ENCODE data around the gene RAB33B. TPM values are rescaled to one million over a fixed set of nuclear protein-coding genes. Genes with fewer than 3 reads are reported as not detected.

Gene RAB33B
- total RNA-seq, 1 donor from 2014 or later, result 7.2 TPM

GRCh38 chr4:139525414-139525813, 71.5 kb downstream of the RAB33B start:
- POLR2A ChIA-PET, result interaction anchor here (0.6 kb wide), 1 partner anchor 30 kb away, joined by 4 read pairs; no protein-coding TSS in a partner anchor
- intact Hi-C loops (cut with micrococcal nuclease), result no loop called here
- CTCF ChIA-PET, result no interaction called here
- Mint-ChIP-seq H3K9me3 (no peaks in the 10 kb centered on the region), H3K4me3 (no peak overlapping the region), H3K27ac (no peak overlapping the region), H3K27me3 (no peaks in the 10 kb centered on the region), H3K4me1 (peaks cover 9% of the 10 kb centered on the region), H3K36me3 (ENCODE audit: low read depth) (peaks cover 72% of the 10 kb centered on the region)
- TF ChIP-seq CTCF (IDR thresholded peaks at IDR 0.05), result no peak
- ATAC-seq (ENCODE audit: low read depth), result no peak
- no peak for DNase-seq

Other genes with a start within 250 kb of the RAB33B start
- gene MGARP, start 173.9 kb upstream of the RAB33B start, total RNA-seq, result not detected in 2 replicates
- gene NAA15, start 152.6 kb upstream of the RAB33B start, total RNA-seq, result 62.6 and 66.5 TPM in 2 replicates
- 34.3 and 35.9 TPM in 2 replicates for gene NDUFC1, start 151.6 kb upstream of the RAB33B start, total RNA-seq
- gene SETD7, start 102.1 kb downstream of the RAB33B start, total RNA-seq, result 10.3 and 11.1 TPM in 2 replicates
- gene MGST2, start 211.7 kb downstream of the RAB33B start, total RNA-seq, result 0.71 and 1.2 TPM in 2 replicates

Data from activated B cell treated with CpG ODN at 0.5 μM for 24 hours (primary cell).